Hematopoietic multipotent progenitor cell (in vitro differentiated cells): ENCODE data around the gene NDUFAB1. TPM values are rescaled to one million over a fixed set of nuclear protein-coding genes. Genes with fewer than 3 reads are reported as not detected.
"Not testable (repeated sequence)": the region's sequence is repeated elsewhere in the genome, so short reads cannot be mapped to it uniquely, and the experiment has no call there.

Experiments used
- DNase-seq, 3 donors: peaks; one replicate each; pipeline ENCODE4 v3.0.0-alpha.2; 2011 to 2015; ENCODE audit warnings: low read depth in 2 of 3, low spot score in 2 of 3
- total RNA-seq: library from RNA; depleted of rRNA; stranded (reverse); fragments of >200 nt; gene quantifications from one replicate; pipeline ENCODE4 v1.2.3, GENCODE V29; 2012

Gene NDUFAB1
- 84.6 TPM for total RNA-seq

GRCh38 chr16:23595951-23596720 lies at the start of gene NDUFAB1:
Gene NDUFAB1 (minus strand): TSS chr16:23596316. CDS start chr16:23596290, 26 bp downstream.
- DNase-seq, result peak; percentile 70 to 93 (median 88)

- no peak for DNase-seq
These were observed 46.2 kb upstream of the NDUFAB1 start for GRCh38 chr16:23642246-23642774.

- peak; percentile 49 to 92 (median 88) for DNase-seq
These were observed 45.0 kb upstream of the NDUFAB1 start, which contains the start of the genes DCTN5 and PALB2 for GRCh38 chr16:23640931-23641765. Gene DCTN5 (plus strand): TSS chr16:23641466. CDS start chr16:23641543, 77 bp downstream. Gene PALB2 (minus strand): TSS chr16:23641310. CDS start chr16:23641157, 153 bp downstream.

GRCh38 chr16:23640615-23640930 lies 44.5 kb upstream of the NDUFAB1 start:
- DNase-seq, result no peak

- DNase-seq, result no peak
These were observed 39.8 kb upstream of the NDUFAB1 start for GRCh38 chr16:23635958-23636357.

- no peak for DNase-seq
These were observed 38.4 kb upstream of the NDUFAB1 start for GRCh38 chr16:23634461-23635036.

GRCh38 chr16:23631874-23632273 lies 35.8 kb upstream of the NDUFAB1 start:
- DNase-seq, result not testable (repeated sequence)

- DNase-seq, result no peak
These were observed 33.4 kb upstream of the NDUFAB1 start for GRCh38 chr16:23629516-23629915.

GRCh38 chr16:23624092-23624491 lies 28.0 kb upstream of the NDUFAB1 start:
- DNase-seq, result no peak

GRCh38 chr16:23615805-23616204 lies 19.7 kb upstream of the NDUFAB1 start:
- DNase-seq, result no peak

- no peak for DNase-seq
These were observed 15.8 kb upstream of the NDUFAB1 start for GRCh38 chr16:23611936-23612335.

- DNase-seq, result not testable (repeated sequence)
These were observed 14.8 kb upstream of the NDUFAB1 start for GRCh38 chr16:23610905-23611304.

GRCh38 chr16:23609929-23610328 lies 13.8 kb upstream of the NDUFAB1 start:
- no peak for DNase-seq

GRCh38 chr16:23608194-23608593 lies 12.1 kb upstream of the NDUFAB1 start:
- no peak for DNase-seq

GRCh38 chr16:23607726-23608125 lies 11.6 kb upstream of the NDUFAB1 start:
- DNase-seq, result no peak

GRCh38 chr16:23597003-23597756 lies 1.1 kb upstream of the NDUFAB1 start:
- DNase-seq, result peak in 2 of 3 donors; percentile 23 to 33

GRCh38 chr16:23595246-23595950 lies 718 bp downstream of the NDUFAB1 start:
- DNase-seq, result no peak

GRCh38 chr16:23594186-23594585 lies 1.9 kb downstream of the NDUFAB1 start:
- no peak for DNase-seq

GRCh38 chr16:23590181-23590580 lies 5.9 kb downstream of the NDUFAB1 start:
- no peak for DNase-seq

- DNase-seq, result no peak
These were observed 8.4 kb downstream of the NDUFAB1 start for GRCh38 chr16:23587726-23588125.
